Left forelimb (tissue), 1 donor: Measurements from ENCODE around the gene CIT.
"Not testable (repeated sequence)": the region's sequence is repeated elsewhere in the genome, so short reads cannot be mapped to it uniquely, and the experiment has no call there.

Experiments
- DNase-seq: peaks from one replicate; pipeline ENCODE4 v3.0.0-alpha.2; 2018; ENCODE audit warnings: low spot score

CIT gene

DNA sequence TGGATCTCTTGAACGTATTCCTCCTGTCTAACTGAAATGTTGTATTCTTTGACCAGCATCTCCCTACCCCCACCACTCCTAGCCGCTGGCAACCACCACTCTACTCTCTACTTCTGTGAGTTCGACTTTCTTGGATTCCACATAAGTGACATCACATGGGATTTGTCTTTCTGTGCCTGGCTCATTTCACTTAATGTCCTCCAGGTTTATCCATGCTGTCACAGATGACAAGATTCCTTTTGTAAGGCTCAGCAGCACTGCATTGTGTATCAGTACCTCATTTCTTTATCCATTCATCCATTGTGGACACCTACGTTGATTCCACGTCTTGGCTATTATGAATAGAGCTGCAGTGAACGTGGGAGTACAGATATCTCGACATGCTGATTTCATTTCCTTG lies 198.7 kb downstream of the CIT start:
- DNase-seq = no peak

DNA sequence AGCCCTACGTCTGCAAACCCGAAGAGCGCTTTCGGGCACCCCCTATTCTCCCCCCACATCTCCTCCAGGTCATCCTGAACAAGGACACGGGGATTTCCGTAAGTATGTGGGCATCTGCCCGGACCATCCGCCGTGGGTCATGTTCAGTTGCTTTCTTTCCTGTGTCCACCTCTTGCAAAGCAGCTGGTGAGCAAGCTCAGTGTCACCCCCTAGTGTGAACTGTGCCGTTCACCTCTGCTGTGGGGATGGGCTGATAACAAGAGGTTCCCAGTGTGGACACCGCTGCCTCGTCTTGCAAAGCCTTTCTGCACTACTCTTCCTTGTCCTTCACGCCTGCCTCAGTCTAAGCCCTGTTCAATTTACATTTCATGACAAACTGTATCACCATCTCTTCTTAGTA lies 200.5 kb downstream of the CIT start:
- no peak for DNase-seq

DNA sequence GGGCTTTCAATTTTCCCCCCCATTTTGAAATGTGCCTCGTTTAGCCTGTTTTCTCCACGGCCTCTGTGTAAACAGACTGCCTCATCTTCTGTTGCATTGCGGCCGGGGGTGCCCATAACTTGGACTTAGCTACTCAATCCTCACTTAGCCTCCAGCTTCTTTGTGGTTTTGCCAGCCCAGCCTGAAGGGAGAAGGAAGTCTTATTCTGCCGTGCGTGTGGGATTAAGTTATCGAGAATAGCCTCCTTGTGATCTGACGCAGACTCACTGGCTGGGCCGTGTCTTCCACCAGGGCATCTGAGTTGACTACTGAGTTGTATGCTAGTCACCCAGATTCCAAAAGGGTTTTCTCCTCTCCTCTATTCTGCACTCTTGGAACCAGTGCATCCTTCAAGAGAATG lies 201.1 kb downstream of the CIT start:
- DNase-seq = no peak

DNA sequence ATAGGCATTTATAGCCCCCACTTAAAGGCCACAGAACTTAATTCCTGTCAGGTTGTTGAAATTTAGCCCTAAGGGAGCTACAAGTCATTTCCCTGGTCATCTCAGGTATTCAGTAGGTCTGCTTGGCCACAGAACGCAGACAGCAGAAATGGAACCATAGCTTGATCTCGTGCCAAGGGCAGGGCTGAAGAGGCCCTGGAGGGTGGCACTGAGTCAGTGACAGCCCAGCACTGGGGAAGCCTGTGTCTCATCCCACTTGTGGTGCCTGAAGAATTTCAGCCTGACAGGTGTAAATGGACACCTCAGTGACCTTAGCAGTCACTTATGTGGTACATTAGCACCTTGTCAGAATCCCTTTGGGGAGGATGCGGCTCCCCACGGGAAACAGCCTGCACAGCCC lies 202.6 kb downstream of the CIT start:
- no peak for DNase-seq

DNA sequence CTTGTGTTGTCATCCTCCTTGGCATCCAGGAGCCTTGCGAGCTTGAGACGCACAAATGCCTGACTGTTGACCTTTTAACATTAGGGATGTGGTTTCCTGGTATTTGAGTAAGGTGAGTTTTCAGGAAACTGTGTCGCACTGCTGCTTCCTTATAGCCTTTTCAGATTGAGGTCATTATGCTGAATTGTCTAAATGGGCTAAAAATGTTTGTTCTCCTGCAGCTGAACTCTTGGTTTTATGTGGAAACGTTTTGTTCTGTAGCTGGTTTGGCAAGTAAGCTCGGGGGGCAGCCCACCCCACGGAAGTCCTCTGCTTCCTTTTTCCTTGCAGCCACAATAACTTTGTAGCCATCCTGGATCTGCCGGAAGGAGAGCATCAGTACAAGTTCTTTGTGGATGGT lies 203.5 kb downstream of the CIT start:
- DNase-seq = no peak

DNA sequence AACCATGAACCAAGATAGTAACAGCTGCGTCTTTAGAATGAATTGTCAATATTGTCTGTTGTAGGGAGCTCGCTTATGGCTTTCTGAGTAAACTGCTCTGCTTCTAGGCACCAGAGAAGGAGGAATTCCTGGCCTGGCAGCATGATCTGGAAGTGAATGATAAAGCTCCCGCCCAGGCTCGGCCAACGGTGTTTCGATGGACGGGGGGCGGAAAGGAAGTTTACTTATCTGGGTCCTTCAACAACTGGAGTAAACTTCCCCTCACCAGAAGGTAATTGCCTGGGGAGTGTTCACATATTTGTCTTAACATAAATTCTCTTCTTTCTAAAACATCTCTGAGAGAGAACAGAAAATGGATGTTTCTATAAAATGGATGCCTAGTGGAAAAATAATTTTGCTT lies 204.9 kb downstream of the CIT start:
- DNase-seq = no peak

DNA sequence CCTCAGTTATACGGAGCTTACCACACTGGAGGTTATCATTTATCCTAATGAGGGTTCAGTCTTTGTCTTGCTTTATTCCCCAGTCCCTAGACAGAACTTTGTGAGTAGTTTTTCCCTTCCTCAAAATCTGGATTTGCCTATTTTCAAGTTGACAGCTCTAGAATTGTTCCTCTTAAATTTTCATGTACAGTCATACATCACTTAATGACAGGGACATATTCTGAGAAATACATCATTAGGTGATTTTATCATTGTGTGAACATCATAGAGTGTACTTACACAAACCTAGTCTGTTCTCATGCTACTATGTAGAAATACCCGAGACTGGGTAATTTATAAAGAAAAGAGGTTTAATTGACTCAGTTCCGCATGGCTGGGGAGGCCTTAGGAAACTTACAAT lies 206.1 kb downstream of the CIT start:
- DNase-seq = no peak

DNA sequence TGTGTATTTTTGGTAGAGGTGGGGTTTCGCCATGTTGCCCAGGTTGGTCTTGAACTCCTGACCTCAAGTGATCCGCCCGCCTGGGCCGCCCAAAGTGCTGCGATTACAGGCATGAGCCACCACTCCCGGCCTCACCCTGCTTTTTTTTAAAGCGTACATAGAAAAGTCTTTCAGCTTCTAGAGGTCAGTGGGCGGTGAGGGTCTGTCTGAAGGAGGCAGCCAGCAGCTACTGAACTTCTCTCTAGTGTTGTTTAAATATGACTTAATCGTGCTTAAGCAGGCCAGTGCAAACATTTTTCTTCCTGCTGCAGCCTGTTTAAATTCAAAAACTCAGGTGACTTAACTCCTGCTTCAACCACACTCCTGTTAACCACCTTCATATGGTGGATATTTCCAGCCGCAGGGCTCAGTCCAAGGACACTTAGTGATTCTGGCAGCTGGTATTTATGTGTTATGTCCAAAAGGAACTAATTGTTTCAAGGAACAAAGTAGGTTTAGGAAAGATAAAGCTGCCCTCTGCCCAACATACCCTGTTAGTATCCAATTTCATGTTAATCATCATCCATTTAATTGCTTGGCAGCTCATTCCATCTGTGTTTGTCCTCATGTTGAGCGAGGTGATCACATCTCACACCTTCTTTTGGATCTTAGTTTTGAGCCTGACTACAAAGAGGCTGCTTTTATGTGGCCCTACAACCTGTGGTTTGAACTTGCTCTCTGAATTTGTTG lies 207.2 kb downstream of the CIT start:
- no peak for DNase-seq

DNA sequence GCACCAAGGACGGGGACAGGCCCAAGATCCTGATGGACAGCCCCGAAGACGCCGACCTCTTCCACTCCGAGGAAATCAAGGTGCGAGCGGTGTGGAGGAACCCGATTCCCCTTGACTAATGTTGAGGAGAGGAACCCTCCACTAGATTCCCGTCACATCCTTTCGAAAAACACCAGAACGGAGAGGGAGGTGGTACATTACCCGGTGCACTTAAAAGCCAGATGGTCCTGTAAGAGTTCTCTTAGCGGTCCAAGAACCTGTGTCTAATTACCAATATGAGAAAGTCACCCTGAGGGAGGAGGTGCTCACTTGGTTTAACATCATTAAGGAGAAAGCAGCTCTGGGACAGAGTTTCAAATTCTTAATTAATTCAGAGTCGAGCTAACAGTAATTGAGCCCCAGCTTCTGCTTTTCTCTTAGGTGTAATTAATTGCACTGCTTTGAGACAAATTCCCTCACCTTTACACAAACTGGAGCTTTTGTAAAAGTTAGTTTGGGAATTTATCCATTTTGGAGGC lies 208.7 kb downstream of the CIT start:
- no peak for DNase-seq

DNA sequence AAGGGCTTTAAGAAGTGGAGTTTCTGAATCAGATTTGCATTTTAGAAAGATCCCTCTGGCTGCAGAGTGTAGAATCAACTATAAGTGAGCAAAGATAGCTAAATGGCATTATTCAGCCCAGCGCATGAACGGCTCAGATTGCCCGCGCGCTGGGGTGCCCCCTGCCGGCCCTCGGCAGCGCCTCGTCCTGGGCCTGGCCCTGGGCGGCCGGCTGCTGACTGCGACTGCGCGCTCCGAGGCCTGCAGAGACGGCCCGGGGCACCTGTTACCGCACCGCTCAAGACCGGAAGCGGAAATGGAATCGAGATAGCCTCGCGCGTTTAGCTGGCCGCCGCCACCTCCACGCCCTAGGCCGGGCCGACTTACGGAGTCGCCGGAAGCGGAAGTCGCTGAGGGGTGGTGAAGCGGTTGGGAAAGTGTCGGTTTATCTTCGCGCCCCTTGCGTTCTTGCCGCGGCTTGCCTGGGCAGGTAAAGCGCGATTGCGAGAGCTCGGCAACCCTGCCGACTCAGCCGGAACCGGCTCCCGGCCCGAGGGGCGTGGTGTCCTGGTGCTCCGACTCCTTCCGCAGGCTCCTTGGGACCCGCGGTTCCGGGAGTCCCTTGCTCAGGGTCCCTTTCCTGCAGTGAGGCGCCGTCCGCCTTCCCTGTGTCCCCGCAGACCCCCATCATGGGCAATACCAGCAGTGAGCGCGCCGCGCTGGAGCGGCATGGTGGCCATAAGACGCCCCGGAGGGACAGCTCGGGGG lies 209.4 kb downstream of the CIT start, which contains the start of gene PRKAB1:
PRKAB1 (plus strand) TSS at position 557 of the 747 bp plus-strand sequence; CDS start at position 669, 112 bp downstream.
- peak; percentile 93 for DNase-seq

DNA sequence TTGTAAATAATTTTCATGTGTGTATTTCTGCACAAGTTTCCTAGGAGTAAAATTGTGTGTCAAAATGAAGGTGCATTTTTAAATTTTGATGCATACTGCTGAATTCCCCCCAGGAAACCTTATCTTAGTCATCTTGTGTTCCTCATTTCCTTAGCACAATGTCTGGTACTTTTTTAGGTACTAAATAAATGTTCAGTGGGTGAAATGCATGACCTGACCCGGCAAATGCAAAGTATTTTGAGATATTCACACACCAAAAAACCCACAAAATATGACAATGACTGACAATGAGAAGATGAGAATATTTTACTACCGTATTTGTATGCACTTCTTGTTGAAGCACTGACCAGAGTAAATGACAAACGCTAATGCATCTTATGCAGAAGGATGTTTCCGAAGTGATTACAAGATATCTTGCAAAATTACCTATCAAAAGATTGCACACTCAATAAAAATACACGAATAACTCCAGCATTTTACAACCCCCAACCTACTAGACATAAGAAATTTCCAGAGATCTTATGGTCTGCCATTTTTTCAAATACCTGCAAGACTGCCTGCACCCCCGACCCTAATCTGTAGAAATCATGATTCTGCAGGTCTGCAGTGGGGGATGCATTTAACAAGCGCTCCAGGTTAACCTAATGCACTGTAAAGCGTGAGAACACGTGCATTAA lies 210.1 kb downstream of the CIT start:
- no peak for DNase-seq

DNA sequence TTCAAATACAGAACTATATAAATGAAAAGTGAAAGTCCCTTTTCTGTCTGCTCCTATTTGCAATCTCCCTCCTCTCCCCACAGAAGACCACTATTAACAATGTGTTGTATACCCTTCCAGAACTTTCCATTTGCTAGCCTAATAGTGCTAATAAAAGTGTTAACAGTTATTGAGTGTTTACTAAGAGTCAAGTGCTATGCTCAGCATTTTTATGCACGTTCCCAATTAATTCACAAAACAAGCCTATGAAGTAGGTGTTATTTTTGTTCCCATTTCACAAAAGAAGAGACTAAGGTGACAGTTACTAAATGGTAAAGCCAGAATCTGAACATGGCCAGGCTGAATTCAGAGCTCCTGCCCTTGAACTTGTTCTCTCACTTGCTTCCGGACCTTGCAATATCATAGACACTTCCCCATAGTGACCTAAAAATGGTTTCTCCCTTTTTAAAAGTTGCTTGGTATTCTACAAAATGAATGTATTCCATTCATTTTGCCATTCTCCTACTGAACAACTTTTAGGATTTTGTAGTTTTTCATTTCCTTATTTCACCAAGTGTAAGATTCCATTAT lies 210.8 kb downstream of the CIT start:
- DNase-seq = no peak

DNA sequence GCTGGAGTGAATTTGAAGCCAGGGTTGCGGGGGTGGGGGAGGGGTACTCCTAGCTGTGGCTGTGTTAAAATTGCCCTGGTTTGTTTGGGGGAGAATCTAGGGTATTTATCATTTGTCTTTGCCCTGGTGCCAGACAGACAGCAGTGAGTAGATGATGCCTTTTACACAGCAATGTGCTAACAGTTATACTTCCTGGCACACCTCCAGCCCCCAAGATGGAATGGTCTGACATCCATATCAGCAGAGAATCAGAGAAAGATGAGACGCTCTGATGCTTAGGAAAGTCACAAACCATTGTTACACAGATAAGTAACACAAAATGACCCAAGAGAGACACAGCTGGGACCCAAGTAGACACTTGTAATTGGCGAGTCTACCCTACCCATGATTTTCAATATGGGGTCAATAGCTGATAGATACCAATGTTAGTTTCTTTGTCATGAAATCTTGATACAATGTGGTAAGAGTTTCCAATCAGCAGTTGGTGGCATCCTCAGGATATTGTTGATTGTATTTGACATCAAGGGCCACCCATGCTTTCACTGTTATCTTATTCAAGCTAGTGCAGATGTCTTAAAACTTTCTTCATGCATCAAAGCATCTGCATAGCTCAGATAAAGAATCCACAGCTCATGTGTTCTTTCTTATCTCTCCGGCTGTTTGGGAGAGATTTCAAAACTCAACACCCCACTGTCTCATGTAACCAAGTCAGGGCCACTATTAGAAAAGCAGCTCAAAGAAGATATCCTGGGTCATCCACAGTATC lies 211.8 kb downstream of the CIT start:
- no peak for DNase-seq

DNA sequence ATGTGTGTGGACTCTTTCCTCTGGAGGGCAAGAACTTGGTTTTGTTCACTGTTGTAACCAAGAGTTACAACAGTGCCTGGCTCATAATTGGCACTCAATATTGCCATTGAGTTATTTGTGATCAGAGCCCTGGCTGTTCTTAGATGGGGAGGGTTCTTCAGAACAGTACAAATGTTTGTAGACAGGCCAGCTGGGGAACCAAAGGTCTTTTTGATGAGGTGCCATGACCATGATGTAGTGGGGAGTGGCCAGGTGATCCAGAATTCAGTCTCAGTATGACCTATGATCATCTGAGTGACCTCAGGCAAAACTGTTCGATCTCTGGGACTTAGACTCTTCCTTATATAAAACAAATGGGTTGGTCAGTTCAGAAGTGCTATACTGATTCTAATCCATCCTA lies 212.5 kb downstream of the CIT start:
- DNase-seq = no peak

DNA sequence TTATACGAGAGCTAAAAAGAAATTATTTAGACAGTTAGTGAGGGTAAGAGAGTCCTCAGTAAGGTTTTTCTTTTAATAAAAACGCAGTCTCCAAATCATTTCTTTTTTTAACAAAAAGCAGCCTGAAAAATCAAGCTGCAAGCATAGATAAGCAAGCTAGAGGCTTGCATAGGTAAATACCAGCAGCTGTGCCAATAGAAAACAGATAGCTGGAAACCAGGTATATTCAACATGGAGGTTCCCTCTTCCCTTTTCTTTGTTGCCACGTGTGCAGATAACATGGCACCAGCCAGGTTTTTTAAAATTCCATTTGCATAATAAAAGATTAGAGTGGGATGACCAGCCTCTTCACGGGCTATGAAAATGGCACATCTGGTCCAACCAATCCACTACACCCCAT lies 215.2 kb downstream of the CIT start:
- DNase-seq = no peak

DNA sequence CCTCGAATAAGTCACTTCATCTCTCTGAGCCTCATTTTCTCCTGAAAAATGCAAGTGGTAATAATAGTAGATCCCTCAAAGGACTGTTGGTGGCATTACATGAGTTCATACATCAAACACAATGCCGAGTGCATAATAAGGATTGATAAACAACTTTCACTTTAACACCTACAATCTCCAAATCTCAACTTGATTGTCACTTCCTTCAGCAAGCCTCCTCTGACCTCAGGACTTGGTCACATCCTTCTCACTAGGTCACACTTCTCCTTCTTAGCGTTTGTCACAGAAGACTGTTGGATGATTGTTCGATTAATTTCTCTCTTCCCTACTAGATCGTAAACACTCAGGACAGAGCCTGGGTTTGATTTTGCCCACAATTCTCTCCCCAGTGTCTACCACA lies 217.0 kb downstream of the CIT start:
- DNase-seq = no peak

DNA sequence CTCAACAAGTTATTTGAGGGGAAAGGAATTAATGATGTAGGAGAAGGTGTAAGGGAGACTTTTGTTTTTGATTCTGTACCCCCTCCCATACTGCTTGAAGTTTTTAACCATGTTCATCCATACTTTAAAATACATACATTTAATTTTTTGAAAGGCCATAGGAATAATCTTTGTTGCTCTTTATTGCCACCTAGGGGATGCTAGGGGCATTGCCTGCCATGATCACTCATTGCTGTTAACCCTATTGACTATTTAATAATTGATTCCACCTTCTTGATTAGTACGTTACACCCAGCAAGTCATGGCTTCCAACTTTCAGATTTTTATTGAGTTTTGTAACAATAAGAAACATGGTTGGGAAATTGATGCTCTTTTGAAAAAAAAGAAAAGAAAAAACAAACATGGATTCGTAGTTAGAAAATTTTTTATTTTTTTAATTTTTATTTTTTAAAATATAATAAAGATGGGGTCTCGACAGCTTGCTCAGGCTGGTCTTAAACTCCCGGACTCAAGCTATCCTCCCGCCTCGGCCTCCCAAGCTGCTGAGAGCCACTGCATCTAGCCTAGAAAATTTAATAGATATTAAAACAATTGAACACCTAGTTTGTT lies 217.7 kb downstream of the CIT start:
- DNase-seq = no peak

DNA sequence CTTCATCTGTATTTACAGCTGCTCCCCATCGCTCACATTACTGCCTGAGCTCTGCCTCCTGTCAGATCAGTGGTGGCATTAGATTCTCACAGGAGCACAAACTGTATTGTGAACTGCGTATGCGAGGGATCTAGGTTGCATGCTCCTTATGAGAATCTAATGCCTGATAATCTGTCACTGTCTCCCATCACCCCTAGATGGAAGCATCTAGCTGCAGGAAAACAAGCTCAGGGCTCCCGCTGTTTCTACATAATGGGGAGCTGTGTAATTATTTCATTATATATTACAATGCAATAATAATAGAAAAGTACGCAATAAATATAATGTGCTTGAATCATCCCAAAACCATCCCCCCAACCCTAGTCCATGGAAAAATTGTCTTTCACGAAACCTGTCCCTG lies 219.0 kb downstream of the CIT start:
- DNase-seq = not testable (repeated sequence)

DNA sequence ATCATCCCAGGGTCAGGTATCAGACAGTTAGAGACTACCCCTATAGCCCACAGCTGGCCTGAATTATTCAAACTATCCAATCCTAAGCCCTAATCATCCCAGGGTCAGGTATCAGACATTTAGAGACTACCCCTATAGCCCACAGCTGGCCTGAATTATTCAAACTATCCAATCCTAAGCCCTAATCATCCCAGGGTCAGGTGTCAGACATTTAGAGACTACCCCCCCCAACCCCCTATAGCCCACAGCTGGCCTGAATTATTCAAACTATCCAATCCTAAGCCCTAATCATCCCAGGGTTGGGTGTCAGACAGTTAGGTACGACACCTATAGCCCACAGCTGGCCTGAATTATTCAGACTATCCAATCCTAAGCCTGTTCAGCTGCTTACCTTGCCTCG lies 220.1 kb downstream of the CIT start:
- DNase-seq = not testable (repeated sequence)

DNA sequence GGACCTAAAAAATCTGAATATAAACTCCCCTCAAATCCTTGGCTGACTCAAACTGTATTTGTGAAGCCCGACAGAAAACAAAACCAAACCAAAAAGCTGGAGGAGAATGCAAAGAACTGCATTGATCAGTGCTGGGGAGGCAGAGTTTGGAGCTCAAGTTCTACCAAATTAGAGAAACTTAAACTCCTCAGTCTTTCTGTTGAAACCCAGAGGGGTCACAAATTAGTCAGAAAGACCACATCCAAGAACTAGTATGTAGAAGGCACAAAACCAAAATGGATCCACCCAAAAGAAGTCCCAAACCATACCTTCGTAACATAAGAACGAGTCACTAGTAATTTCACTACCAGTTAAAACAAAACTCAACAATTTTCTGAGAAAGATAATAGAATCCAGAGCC lies 224.5 kb downstream of the CIT start:
- DNase-seq = no peak

DNA sequence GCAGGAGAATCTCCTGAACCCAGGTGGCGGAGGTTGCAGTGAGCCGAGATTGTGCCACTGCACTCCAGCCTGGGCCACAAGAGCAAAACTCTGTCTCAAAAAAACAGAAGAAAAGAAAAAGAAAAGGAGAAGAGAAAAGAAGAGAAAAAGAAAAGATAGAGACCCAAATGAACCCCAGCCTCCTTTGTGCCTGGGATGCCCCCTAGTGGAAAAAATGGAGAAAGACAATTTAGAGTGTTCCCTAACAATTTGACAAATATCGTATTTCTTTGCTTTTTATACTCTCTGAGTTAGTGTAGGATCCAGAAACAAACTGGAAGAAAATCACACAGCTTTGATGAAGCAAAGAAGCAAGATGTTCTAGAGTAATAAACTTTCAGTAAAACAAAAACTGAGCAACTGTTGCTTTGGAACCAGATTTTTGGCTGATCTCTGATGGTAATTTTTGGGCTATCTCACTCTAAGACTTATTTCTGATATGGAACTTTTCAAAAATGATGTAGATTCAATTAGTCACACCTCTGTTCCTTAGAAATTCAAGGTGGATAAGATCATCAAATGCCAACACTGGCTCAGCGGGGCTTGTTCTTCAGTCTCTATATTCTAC lies 227.8 kb downstream of the CIT start:
- DNase-seq = no peak
